Fibroblast of lung (primary cell): ENCODE measurements around the gene AGBL4. TPM values are rescaled to one million over a fixed set of nuclear protein-coding genes. Genes with fewer than 3 reads are reported as not detected.

Source experiments
- DNase-seq, 2 donors: peaks; one replicate each; pipeline versions ENCODE4 v3.0.0 to v3.0.0-alpha.2; 2010; ENCODE audit warnings: low read depth in 2 of 2
- H2AFZ ChIP-seq: 2 replicates; pipeline ENCODE4 v1.5.1; 2012; ENCODE audit warnings: low read length, control low read depth, inconsistent platforms
- H3K27ac ChIP-seq: 2 replicates; pipeline ENCODE4 v1.5.1; 2011; ENCODE audit warnings: low read length, control low read depth; ENCODE audit not compliant: insufficient read depth
- H3K27me3 ChIP-seq: 2 replicates; pipeline ENCODE4 v1.5.1; 2011; ENCODE audit warnings: mild to moderate bottlenecking, low read length; ENCODE audit not compliant: control insufficient read depth, insufficient read depth
- H3K36me3 ChIP-seq: 2 replicates; pipeline ENCODE4 v1.5.1; 2011; ENCODE audit warnings: low read length; ENCODE audit not compliant: control insufficient read depth, insufficient read depth
- H3K4me1 ChIP-seq: 2 replicates; pipeline ENCODE4 v1.5.1; 2011; ENCODE audit warnings: low read length; ENCODE audit not compliant: control insufficient read depth, insufficient read depth; ENCODE audit errors: extremely low read depth
- H3K4me2 ChIP-seq: 2 replicates; pipeline ENCODE4 v1.5.1; 2011; ENCODE audit warnings: low read length, control low read depth; ENCODE audit not compliant: insufficient read depth; ENCODE audit errors: extremely low read depth
- H3K4me3 ChIP-seq, 4 experiments: fragments of 200-600 bp in 1 of 4; sonication (generic) in 1 of 4; replicated peaks in 1 of 4; 2 replicates each; pipeline ENCODE4 v1.5.1; 2011 to 2016; ENCODE audit warnings: low read length in 4 of 4, low read depth in 3 of 4, mild to moderate bottlenecking in 3 of 4, control low read depth in 2 of 4, inconsistent platforms in 1 of 4, mixed read lengths in 1 of 4; ENCODE audit not compliant: insufficient read depth in 1 of 4; ENCODE audit errors: control extremely low read depth in 1 of 4
- H3K79me2 ChIP-seq: 2 replicates; pipeline ENCODE4 v1.5.1; 2012; ENCODE audit warnings: mild to moderate bottlenecking, low read length, inconsistent platforms; ENCODE audit not compliant: control insufficient read depth, insufficient read depth
- H3K9ac ChIP-seq: 2 replicates; pipeline ENCODE4 v1.5.1; 2011; ENCODE audit warnings: mild to moderate bottlenecking, low read length, control low read depth; ENCODE audit not compliant: insufficient read depth
- H3K9me3 ChIP-seq: 2 replicates; pipeline ENCODE4 v1.5.1; 2012; ENCODE audit warnings: low read depth, low read length; ENCODE audit not compliant: control insufficient read depth, insufficient read depth
- H4K20me1 ChIP-seq: 2 replicates; pipeline ENCODE4 v1.5.1; 2011; ENCODE audit warnings: low read length; ENCODE audit not compliant: control insufficient read depth, insufficient read depth; ENCODE audit errors: extremely low read depth
- CTCF ChIP-seq, 2 donors: IDR thresholded peaks in 1 of 2; conservative IDR thresholded peaks in 1 of 2; 1 replicate in 1 of 2; 2 replicates in 1 of 2; pipeline ENCODE4 v1.5.1; 2011 to 2012; ENCODE audit warnings: low read length in 2 of 2, control low read depth in 1 of 2, inconsistent platforms in 1 of 2, low read depth in 1 of 2, mild to moderate bottlenecking in 1 of 2
- EZH2 ChIP-seq: IDR thresholded peaks from 2 replicates; pipeline ENCODE4 v1.5.1; 2012; ENCODE audit warnings: low read length, control low read depth, mild to moderate bottlenecking; ENCODE audit errors: missing control alignments
- polyA plus RNA-seq, 2 donors: library from polyadenylated mRNA; depleted of rRNA in 1 of 2; stranded (reverse) in 1 of 2; unstranded in 1 of 2; fragments of >200 nt; gene quantifications; 2 replicates each; pipeline ENCODE4 v1.2.1, GENCODE V29; 2011 to 2012; ENCODE audit warnings: missing spikeins in 1 of 2
- total RNA-seq: library from RNA; depleted of rRNA; stranded (reverse); fragments of >200 nt; gene quantifications from 2 replicates; pipeline ENCODE4 v1.2.1, GENCODE V29; 2014

The AGBL4 gene
- total and polyA plus RNA-seq, 2 donors (not counting 1 experiment from before 2014, with no cell fraction given) = not detected

GRCh38 chr1:49106445-49106844 is 917.3 kb downstream of the AGBL4 start:
- no peak overlapping the region for H3K9ac ChIP-seq
- no peaks in the 10 kb centered on the region for H3K27me3 ChIP-seq
- H3K4me2 ChIP-seq = no peak overlapping the region
- TF ChIP-seq CTCF (conservative IDR thresholded peaks at IDR 0.05 in 1 of 2, IDR thresholded peaks at IDR 0.05 in 1 of 2; ENCODE audit: low read depth in 1 of 2, low read length in 2 of 2) (no peak), EZH2 (no peak)
- no peak overlapping the region for H3K4me3 ChIP-seq
- no peaks in the 10 kb centered on the region for H3K36me3 ChIP-seq
- H3K27ac ChIP-seq = no peak overlapping the region
- no peak overlapping the region for H2AFZ ChIP-seq
- no peaks in the 10 kb centered on the region for H3K9me3 ChIP-seq
- no peaks in the 10 kb centered on the region for H3K4me1 ChIP-seq
- no peaks in the 10 kb centered on the region for H4K20me1 ChIP-seq
- DNase-seq = peak in 1 of 2 donors; percentile 36
- H3K79me2 ChIP-seq = no peaks in the 10 kb centered on the region

- no peak for TF ChIP-seq CTCF (conservative IDR thresholded peaks at IDR 0.05 in 1 of 2, IDR thresholded peaks at IDR 0.05 in 1 of 2; ENCODE audit: low read depth in 1 of 2, low read length in 2 of 2)
- no peak for TF ChIP-seq EZH2
- no peak overlapping the region for H3K4me2 ChIP-seq
- H3K27ac ChIP-seq = no peak overlapping the region
- no peak overlapping the region for H3K9ac ChIP-seq
- no peaks in the 10 kb centered on the region for H3K79me2 ChIP-seq
- no peaks in the 10 kb centered on the region for H3K4me1 ChIP-seq
- H3K27me3 ChIP-seq = no peaks in the 10 kb centered on the region
- DNase-seq = peak in 1 of 2 donors; percentile 13
- no peak overlapping the region for H3K4me3 ChIP-seq
- H3K9me3 ChIP-seq = no peaks in the 10 kb centered on the region
- no peaks in the 10 kb centered on the region for H4K20me1 ChIP-seq
- H2AFZ ChIP-seq = no peak overlapping the region
- no peaks in the 10 kb centered on the region for H3K36me3 ChIP-seq
Measured at GRCh38 chr1:49104575-49104974, 919.2 kb downstream of the AGBL4 start.

GRCh38 chr1:49102752-49103151 is 921.0 kb downstream of the AGBL4 start:
- peak; percentile 27 to 97 for DNase-seq
- Histone ChIP-seq H3K36me3 (no peaks in the 10 kb centered on the region), H3K27ac (no peak overlapping the region), H3K4me1 (no peaks in the 10 kb centered on the region), H2AFZ (no peak overlapping the region), H3K9me3 (no peaks in the 10 kb centered on the region), H4K20me1 (no peaks in the 10 kb centered on the region), H3K27me3 (no peaks in the 10 kb centered on the region), H3K4me3 (no peak overlapping the region), H3K79me2 (no peaks in the 10 kb centered on the region), H3K4me2 (no peak overlapping the region), H3K9ac (no peak overlapping the region)
- TF ChIP-seq EZH2 = no peak
- no peak for TF ChIP-seq CTCF (conservative IDR thresholded peaks at IDR 0.05 in 1 of 2, IDR thresholded peaks at IDR 0.05 in 1 of 2; ENCODE audit: low read depth in 1 of 2, low read length in 2 of 2)
